Measurements from ENCODE around the gene SHF. TPM values are rescaled to one million over a fixed set of nuclear protein-coding genes. Genes with fewer than 3 reads are reported as not detected.
A peak's percentile ranks its signal among the peaks of the same experiment; 100 is the strongest.

The SHF gene
- total and polyA plus RNA-seq, 12 donors, result 2.4 to 8.4 (median 5.6) TPM

- peaks cover 0 to 33% (median 0%) of the 10 kb centered on the region in 9 donors for H3K36me3 ChIP-seq
- H3K4me1 ChIP-seq, result peaks cover 0 to 8% (median 0%) of the 10 kb centered on the region in 9 donors
- no peaks in the 10 kb centered on the region for H3K9me3 ChIP-seq
- peak in 5 of 8 donors; percentile 24 to 41 (median 25) for ATAC-seq
- intact Hi-C loops (cut with DNase I), result no loop called here
- no peak for DNase-seq
- no peak overlapping the region for H3K27ac ChIP-seq
- 79 to 86% methylated on average over 13 of the region's 13 CpGs for WGBS, 2 donors
- H3K27me3 ChIP-seq, result no peaks in the 10 kb centered on the region
- H3K4me3 ChIP-seq, result no peak overlapping the region
- peak; percentile 9 to 58 (median 50) for TF ChIP-seq CTCF (IDR thresholded peaks at IDR 0.05)
Observed at GRCh38 chr15:45179221-45179985, 8.4 kb downstream of the SHF start.

- Histone ChIP-seq H3K27ac (no peak overlapping the region), H3K27me3 (no peaks in the 10 kb centered on the region), H3K9me3 (no peaks in the 10 kb centered on the region), H3K36me3 (peaks cover 0 to 48% (median 0%) of the 10 kb centered on the region in 9 donors), H3K4me1 (peaks cover 0 to 8% (median 0%) of the 10 kb centered on the region in 9 donors), H3K4me3 (no peak overlapping the region)
- WGBS, 2 donors, result 92 to 99% methylated on average over 3 of the region's 3 CpGs
- DNase-seq (no peak), ATAC-seq (peak in 1 of 8 donors; percentile 28)
- intact Hi-C loops (cut with DNase I), result no loop called here
- no peak for TF ChIP-seq CTCF (IDR thresholded peaks at IDR 0.05)
Observed at GRCh38 chr15:45177285-45177684, 10.5 kb downstream of the SHF start.

GRCh38 chr15:45174577-45174976, 13.2 kb downstream of the SHF start:
- Histone ChIP-seq H3K36me3 (peaks cover 0 to 57% (median 0%) of the 10 kb centered on the region in 9 donors), H3K27ac (no peak overlapping the region), H3K9me3 (no peaks in the 10 kb centered on the region), H3K4me3 (no peak overlapping the region), H3K27me3 (no peaks in the 10 kb centered on the region), H3K4me1 (peaks cover 0 to 3% (median 0%) of the 10 kb centered on the region in 9 donors)
- intact Hi-C loops (cut with DNase I), result no loop called here
- no peak for DNase-seq
- TF ChIP-seq CTCF (IDR thresholded peaks at IDR 0.05), result no peak
- 79 to 92% methylated on average over 2 of the region's 2 CpGs for WGBS, 2 donors
- no peak for ATAC-seq

DNA sequence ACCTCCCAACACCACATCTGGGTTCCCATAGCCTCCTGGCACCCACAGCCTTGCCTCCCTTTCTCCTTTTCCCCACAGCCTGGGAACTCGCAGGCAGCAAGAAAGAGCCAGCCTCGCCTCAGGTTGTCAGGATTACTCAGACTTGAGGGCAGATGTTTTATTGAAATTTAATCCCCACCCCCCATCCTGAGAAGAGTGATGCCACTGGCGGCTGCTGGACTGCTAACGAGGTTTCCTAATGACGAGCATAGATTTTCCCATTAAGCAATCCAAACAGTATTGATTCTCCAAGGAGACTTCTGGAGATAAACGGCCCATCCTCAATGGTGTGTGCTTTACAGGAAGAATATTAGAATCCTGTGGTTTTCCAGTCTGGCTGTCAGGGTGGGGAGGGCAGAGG, 13.7 kb downstream of the SHF start:
- H3K27me3 ChIP-seq, result no peaks in the 10 kb centered on the region
- H3K36me3 ChIP-seq, result peaks cover 0 to 57% (median 0%) of the 10 kb centered on the region in 9 donors
- no peaks in the 10 kb centered on the region for H3K9me3 ChIP-seq
- no peak for TF ChIP-seq CTCF (IDR thresholded peaks at IDR 0.05)
- peaks cover 0 to 8% (median 0%) of the 10 kb centered on the region in 9 donors for H3K4me1 ChIP-seq
- H3K27ac ChIP-seq, result no peak overlapping the region
- H3K4me3 ChIP-seq, result no peak overlapping the region
- WGBS, 2 donors, result 92 to 93% methylated on average over 6 of the region's 6 CpGs
- intact Hi-C loops (cut with DNase I), result no loop called here
- ATAC-seq, result no peak
- no peak for DNase-seq
